HG03354 (cell line): Measurements from ENCODE around the gene BORA.
"Not testable (repeated sequence)": the region's sequence is repeated elsewhere in the genome, so short reads cannot be mapped to it uniquely, and the experiment has no call there.

ENCODE experiments used
- ATAC-seq: cut with Tn5 transposase; IDR thresholded peaks from one replicate; pipeline ENCODE4 v1.9.1; 2021; ENCODE audit warnings: mild to moderate bottlenecking; ENCODE audit not compliant: unreplicated experiment, poor library complexity, severe bottlenecking

Gene BORA

GRCh38 chr13:72757792-72758535 is 30.2 kb downstream of the BORA start:
- no peak for ATAC-seq

DNA sequence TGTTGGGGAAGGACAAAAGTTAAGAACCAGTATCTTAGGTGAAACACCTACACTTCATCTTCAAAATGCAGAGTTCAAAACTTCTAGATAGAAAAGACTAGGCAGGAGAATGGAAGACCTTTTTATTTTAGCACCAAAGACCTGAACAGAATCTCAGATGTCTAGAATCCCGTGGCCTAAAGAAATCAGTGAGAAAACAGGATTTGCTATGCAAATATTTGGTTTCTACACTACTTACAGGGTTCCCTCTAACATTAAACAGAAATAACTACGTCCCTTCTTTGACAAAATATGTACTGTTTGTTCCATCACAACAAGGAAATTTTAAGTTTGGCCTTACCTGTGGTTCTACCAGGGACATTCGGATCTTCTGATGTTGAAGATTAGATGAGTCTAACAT is 32.5 kb downstream of the BORA start:
- no peak for ATAC-seq

DNA sequence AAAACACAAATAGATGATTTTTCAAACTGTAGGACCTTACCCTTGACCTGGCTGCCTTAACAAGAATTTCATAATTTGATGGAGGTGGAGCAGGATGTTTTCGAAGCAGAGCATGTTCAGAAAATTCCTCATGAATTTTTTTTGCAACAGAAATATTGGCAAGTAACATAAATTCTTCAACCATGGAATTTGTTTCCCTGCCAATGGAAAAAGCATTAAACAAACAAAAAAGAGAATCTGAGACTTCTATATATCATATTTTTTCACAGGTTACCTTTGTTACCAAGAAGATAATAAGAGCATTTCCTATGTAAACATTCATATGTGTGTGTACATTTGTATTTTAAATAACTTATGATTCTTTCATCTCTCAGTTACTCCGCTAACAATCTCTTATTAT is 35.7 kb downstream of the BORA start:
- ATAC-seq, result no peak

DNA sequence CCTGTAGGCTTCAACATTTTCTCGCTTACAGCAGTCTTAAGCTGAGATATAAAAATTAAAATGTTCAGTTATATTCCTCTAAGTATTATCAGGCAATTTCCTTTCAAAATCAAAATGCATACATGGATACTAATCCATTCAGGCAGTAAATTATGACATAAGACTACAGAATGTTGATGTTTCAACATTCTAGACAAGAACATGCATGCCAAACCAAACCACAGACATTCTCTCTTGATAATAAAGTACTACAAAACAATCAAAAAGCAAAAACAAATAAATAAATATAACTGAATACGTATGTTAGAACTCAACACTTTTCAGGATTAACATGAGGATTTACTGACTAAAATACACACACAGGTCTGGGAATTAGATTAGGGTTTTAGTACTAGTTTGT is 46.3 kb downstream of the BORA start:
- no peak for ATAC-seq

GRCh38 chr13:72781451-72782439 is 54.0 kb downstream of the BORA start, which contains the start of the genes DIS3 and PIBF1:
DIS3 (minus strand) TSS chr13:72781900; CDS start chr13:72781832, 68 bp downstream.
PIBF1 (plus strand) TSS chr13:72782133; CDS start chr13:72783470, 1,337 bp downstream.
- ATAC-seq, result peak; percentile 97

DNA sequence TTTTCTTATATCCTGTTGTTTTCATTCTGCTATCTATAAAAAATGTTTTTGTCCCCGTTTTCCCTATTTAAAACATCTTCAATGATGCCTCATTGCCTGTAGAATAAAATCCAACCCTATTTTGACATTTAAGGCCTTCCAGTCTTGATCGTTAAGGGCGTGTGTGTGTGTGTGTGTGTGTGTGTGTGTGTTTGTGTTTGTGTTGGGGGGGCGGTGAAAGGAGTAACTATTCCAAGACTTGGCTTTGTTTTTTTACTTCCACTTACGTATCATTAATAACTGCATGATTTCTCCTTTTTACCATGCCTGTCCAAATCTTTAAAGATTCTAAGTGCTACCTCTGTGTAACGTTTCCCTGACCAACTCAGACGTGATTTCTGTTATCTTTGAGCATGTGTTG is 55.0 kb downstream of the BORA start:
- ATAC-seq, result no peak

- ATAC-seq, result not testable (repeated sequence)
Measured at GRCh38 chr13:72784679-72785078, 57.0 kb downstream of the BORA start.

GRCh38 chr13:72788831-72789230 is 61.1 kb downstream of the BORA start:
- ATAC-seq, result no peak

GRCh38 chr13:72792640-72793039 is 64.9 kb downstream of the BORA start:
- ATAC-seq, result no peak

GRCh38 chr13:72798817-72799216 is 71.1 kb downstream of the BORA start:
- ATAC-seq, result no peak

GRCh38 chr13:72804301-72804700 is 76.6 kb downstream of the BORA start:
- no peak for ATAC-seq
